ENCODE measurements around the gene ARHGEF5.
A peak's percentile ranks its signal among the peaks of the same experiment; 100 is the strongest.
"Not testable (repeated sequence)": the region's sequence is repeated elsewhere in the genome, so short reads cannot be mapped to it uniquely, and the experiment has no call there.

Gene ARHGEF5

GRCh38 chr7:144384071-144384470, 28.9 kb downstream of the ARHGEF5 start:
- DNase-seq (ENCODE audit: low read depth in 2 of 2): no peak

GRCh38 chr7:144384555-144385245, 29.5 kb downstream of the ARHGEF5 start:
- DNase-seq (ENCODE audit: low read depth in 2 of 2): peak; percentile 25 to 28

- DNase-seq (ENCODE audit: low read depth in 2 of 2): no peak
Observed at GRCh38 chr7:144386741-144387140, 31.5 kb downstream of the ARHGEF5 start.

GRCh38 chr7:144388950-144389349, 33.7 kb downstream of the ARHGEF5 start:
- no peak for DNase-seq (ENCODE audit: low read depth in 2 of 2)

- DNase-seq (ENCODE audit: low read depth in 2 of 2): no peak
Observed at GRCh38 chr7:144390481-144390880, 35.3 kb downstream of the ARHGEF5 start.

GRCh38 chr7:144391014-144391413, 35.8 kb downstream of the ARHGEF5 start:
- DNase-seq (ENCODE audit: low read depth in 2 of 2): no peak

GRCh38 chr7:144391823-144392255, 36.6 kb downstream of the ARHGEF5 start:
- DNase-seq (ENCODE audit: low read depth in 2 of 2): peak in 1 of 2 donors; percentile 10

- no peak for DNase-seq (ENCODE audit: low read depth in 2 of 2)
Observed at GRCh38 chr7:144397086-144397485, 41.9 kb downstream of the ARHGEF5 start.

- no peak for DNase-seq (ENCODE audit: low read depth in 2 of 2)
Observed at GRCh38 chr7:144398291-144398690, 43.1 kb downstream of the ARHGEF5 start.

- DNase-seq (ENCODE audit: low read depth in 2 of 2): no peak
Observed at GRCh38 chr7:144398911-144399310, 43.7 kb downstream of the ARHGEF5 start.

- no peak for DNase-seq (ENCODE audit: low read depth in 2 of 2)
Observed at GRCh38 chr7:144399946-144400345, 44.7 kb downstream of the ARHGEF5 start.

GRCh38 chr7:144401490-144401889, 46.3 kb downstream of the ARHGEF5 start:
- DNase-seq (ENCODE audit: low read depth in 2 of 2): no peak

GRCh38 chr7:144403102-144403501, 47.9 kb downstream of the ARHGEF5 start:
- no peak for DNase-seq (ENCODE audit: low read depth in 2 of 2)

GRCh38 chr7:144403649-144404061, 48.5 kb downstream of the ARHGEF5 start, which contains the start of gene NOBOX:
Gene NOBOX, minus strand, starts transcription at chr7:144403693.
- DNase-seq (ENCODE audit: low read depth in 2 of 2): no peak

GRCh38 chr7:144404946-144405345, 49.7 kb downstream of the ARHGEF5 start:
- no peak for DNase-seq (ENCODE audit: low read depth in 2 of 2)

GRCh38 chr7:144407266-144407931, 52.2 kb downstream of the ARHGEF5 start:
- no peak for DNase-seq (ENCODE audit: low read depth in 2 of 2)

GRCh38 chr7:144408121-144408520, 52.9 kb downstream of the ARHGEF5 start:
- no peak for DNase-seq (ENCODE audit: low read depth in 2 of 2)

- DNase-seq (ENCODE audit: low read depth in 2 of 2): no peak
Observed at GRCh38 chr7:144410441-144410840, 55.2 kb downstream of the ARHGEF5 start.

GRCh38 chr7:144414815-144415214, 59.6 kb downstream of the ARHGEF5 start:
- no peak for DNase-seq (ENCODE audit: low read depth in 2 of 2)

- DNase-seq (ENCODE audit: low read depth in 2 of 2): no peak
Observed at GRCh38 chr7:144415858-144416257, 60.7 kb downstream of the ARHGEF5 start.

- no peak for DNase-seq (ENCODE audit: low read depth in 2 of 2)
Observed at GRCh38 chr7:144416341-144416740, 61.1 kb downstream of the ARHGEF5 start.

GRCh38 chr7:144418931-144419330, 63.7 kb downstream of the ARHGEF5 start:
- DNase-seq (ENCODE audit: low read depth in 2 of 2): not testable (repeated sequence)

GRCh38 chr7:144427539-144427938, 72.3 kb downstream of the ARHGEF5 start:
- not testable (repeated sequence) for DNase-seq (ENCODE audit: low read depth in 2 of 2)
